Liver (tissue), 9 donors: ENCODE measurements around the gene AFF2. TPM values are rescaled to one million over a fixed set of nuclear protein-coding genes. Genes with fewer than 3 reads are reported as not detected.

Experiments
- DNase-seq: peaks from one replicate; pipeline ENCODE4 v3.0.0-alpha.2; 2017; ENCODE audit warnings: low spot score
- H3K27ac ChIP-seq, 2 donors: one replicate each; pipeline ENCODE4 v1.7.0; 2013; ENCODE audit warnings: inconsistent platforms in 2 of 2, low read length in 2 of 2, control low read depth in 1 of 2, low read depth in 1 of 2, mild to moderate bottlenecking in 1 of 2
- H3K27me3 ChIP-seq, 4 donors: one replicate each; pipeline versions ENCODE4 v1.6.1 to v1.7.0; 2013; ENCODE audit warnings: low read length in 3 of 4, inconsistent platforms in 1 of 4, mild to moderate bottlenecking in 1 of 4, moderate library complexity in 1 of 4; ENCODE audit not compliant: control insufficient read depth in 4 of 4, insufficient read depth in 4 of 4
- H3K36me3 ChIP-seq, 4 donors: one replicate each; pipeline versions ENCODE4 v1.6.1 to v1.7.0; 2013; ENCODE audit warnings: low read length in 3 of 4, mild to moderate bottlenecking in 3 of 4, low read depth in 1 of 4, moderate library complexity in 1 of 4; ENCODE audit not compliant: control insufficient read depth in 4 of 4, insufficient read depth in 3 of 4
- H3K4me1 ChIP-seq, 4 donors: one replicate each; pipeline versions ENCODE4 v1.6.1 to v1.7.0; 2013; ENCODE audit warnings: low read length in 3 of 4, mild to moderate bottlenecking in 3 of 4, moderate library complexity in 1 of 4; ENCODE audit not compliant: control insufficient read depth in 4 of 4, insufficient read depth in 4 of 4
- H3K4me3 ChIP-seq, 3 donors: one replicate each; pipeline versions ENCODE4 v1.6.1 to v1.7.0; 2013; ENCODE audit warnings: low read length in 3 of 3, control low read depth in 1 of 3, low read depth in 1 of 3, mild to moderate bottlenecking in 1 of 3
- H3K9ac ChIP-seq, 2 donors: one replicate each; pipeline ENCODE4 v1.7.0; 2013; ENCODE audit warnings: low read length in 2 of 2, mild to moderate bottlenecking in 2 of 2, moderate library complexity in 2 of 2, control low read depth in 1 of 2, low read depth in 1 of 2
- H3K9me3 ChIP-seq, 4 donors: one replicate each; pipeline versions ENCODE4 v1.6.1 to v1.7.0; 2013; ENCODE audit warnings: low read length in 3 of 4; ENCODE audit not compliant: control insufficient read depth in 4 of 4
- EGR1 ChIP-seq, 2 donors: IDR thresholded peaks; 2 replicates each; pipeline ENCODE4 v1.6.1; 2016 to 2018; ENCODE audit warnings: antibody characterized with exemption in 2 of 2, low read depth in 2 of 2
- FOXA1 ChIP-seq: IDR thresholded peaks from 2 replicates; pipeline ENCODE4 v1.6.1; 2016; ENCODE audit warnings: antibody characterized with exemption
- FOXA2 ChIP-seq: IDR thresholded peaks from 2 replicates; pipeline ENCODE4 v1.6.1; 2016; ENCODE audit warnings: antibody characterized with exemption
- GABPA ChIP-seq, 2 donors: IDR thresholded peaks in 1 of 2; conservative IDR thresholded peaks in 1 of 2; 2 replicates each; pipeline ENCODE4 v1.6.1; 2016; ENCODE audit warnings: antibody characterized with exemption in 2 of 2, mild to moderate bottlenecking in 1 of 2, moderate library complexity in 1 of 2
- HNF4A ChIP-seq, 2 donors: conservative IDR thresholded peaks; 2 replicates each; pipeline ENCODE4 v1.6.1; 2016; ENCODE audit warnings: antibody characterized with exemption in 2 of 2, mild to moderate bottlenecking in 2 of 2
- JUND ChIP-seq, 2 donors: IDR thresholded peaks; 2 replicates each; pipeline ENCODE4 v1.6.1; 2016; ENCODE audit warnings: antibody characterized with exemption in 2 of 2
- NR2F2 ChIP-seq: IDR thresholded peaks from 2 replicates; pipeline ENCODE4 v1.6.1; 2016; ENCODE audit warnings: antibody characterized with exemption
- RAD21 ChIP-seq, 2 donors: IDR thresholded peaks; 2 replicates each; pipeline ENCODE4 v1.6.1; 2016; ENCODE audit warnings: antibody characterized with exemption in 2 of 2, mild to moderate bottlenecking in 2 of 2
- SP1 ChIP-seq: IDR thresholded peaks from 2 replicates; pipeline ENCODE4 v1.6.1; 2018; ENCODE audit warnings: antibody characterized with exemption, mild to moderate bottlenecking
- TAF1 ChIP-seq: conservative IDR thresholded peaks from 2 replicates; pipeline ENCODE4 v1.6.1; 2016; ENCODE audit warnings: antibody characterized with exemption, mild to moderate bottlenecking
- YY1 ChIP-seq: IDR thresholded peaks from 2 replicates; pipeline ENCODE4 v1.6.1; 2016; ENCODE audit warnings: antibody characterized with exemption, mild to moderate bottlenecking
- WGBS: extraction: QIAGEN DNeasy Blood & Tissue Kit; methylation state at CpG from one replicate; pipeline ENCODE4 v1.1.7; 2013; 5-methylcytosine and 5-hydroxymethylcytosine counted together
- polyA plus RNA-seq, 2 donors: library from polyadenylated mRNA; stranded (reverse) in 1 of 2; unstranded in 1 of 2; fragments of 200-250 nt in 1 of 2; fragments of >200 nt in 1 of 2; fragmentation: Nextera tagmentation in 1 of 2; extraction: Ambion mirVana in 1 of 2; gene quantifications; one replicate each; pipeline versions ENCODE4 v1.2.1 to v1.2.3, GENCODE V29; 2013 to 2015
- total RNA-seq, 2 donors: library from RNA; depleted of rRNA; stranded (reverse); fragments of >200 nt; gene quantifications; one replicate each; pipeline ENCODE4 v1.2.3, GENCODE V29; 2014
- TF ChIP-seq, protein P1 (sequence below): IDR thresholded peaks from 2 replicates; pipeline ENCODE4 v1.6.1; 2016; ENCODE audit warnings: antibody characterized with exemption, mild to moderate bottlenecking
- TF ChIP-seq, protein P2 (sequence below): IDR thresholded peaks from 2 replicates; pipeline ENCODE4 v1.6.1; 2016; ENCODE audit warnings: antibody characterized with exemption
- TF ChIP-seq, protein P3 (sequence below): IDR thresholded peaks from 2 replicates; pipeline ENCODE4 v1.6.1; 2016; ENCODE audit warnings: antibody characterized with exemption
- TF ChIP-seq, protein P4 (sequence below): IDR thresholded peaks from 2 replicates; pipeline ENCODE4 v1.6.1; 2016; ENCODE audit warnings: antibody characterized with exemption
- TF ChIP-seq, protein P5 (sequence below): fragments of 150-350 bp; IDR thresholded peaks from 2 replicates; pipeline ENCODE4 v1.5.1; 2017; ENCODE audit warnings: improper control_type of control experiment, low read depth, low read length; ENCODE audit not compliant: missing input control
- donor health status: healthy.
- donor health status: healthy.
- donor health status: healthy.
- donor health status: healthy.
- donor health status: healthy.

Gene AFF2
- total and polyA plus RNA-seq, 4 donors, result 0.01 to 1.6 (median 0.50) TPM; not detected in 1

DNA sequence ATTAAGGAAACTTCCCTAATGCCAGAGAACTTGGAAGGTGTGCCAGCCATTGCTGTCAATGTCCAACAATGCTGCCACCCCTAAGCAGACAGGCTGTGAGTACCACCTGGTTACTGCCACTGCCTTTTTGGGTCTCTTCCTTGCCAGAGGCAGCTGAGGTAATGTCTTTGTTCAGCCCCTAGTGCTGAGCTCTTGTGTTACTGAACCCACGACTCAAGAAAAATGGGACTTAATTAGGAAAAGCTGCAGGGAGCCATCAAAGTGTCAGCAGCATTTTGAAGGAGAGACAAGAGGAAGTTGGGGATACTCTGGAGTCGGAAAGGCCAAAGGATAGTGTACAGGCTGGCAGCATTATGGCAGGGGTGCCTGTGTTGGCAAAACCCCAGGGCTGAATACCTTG lies 283.7 kb downstream of the AFF2 start:
- no peak for DNase-seq
- Histone ChIP-seq H3K27me3 (no peaks in the 10 kb centered on the region), H3K9me3 (no peaks in the 10 kb centered on the region), H3K9ac (no peak overlapping the region), H3K27ac (no peak overlapping the region), H3K4me1 (no peaks in the 10 kb centered on the region), H3K36me3 (no peaks in the 10 kb centered on the region), H3K4me3 (no peak overlapping the region)
- 54% methylated on average over 2 of the region's 2 CpGs for WGBS
- no peak for TF ChIP-seq TAF1
- no peak for TF ChIP-seq SP1
- no peak for TF ChIP-seq RAD21 (IDR thresholded peaks at IDR 0.05)
- TF ChIP-seq, protein P1, sequence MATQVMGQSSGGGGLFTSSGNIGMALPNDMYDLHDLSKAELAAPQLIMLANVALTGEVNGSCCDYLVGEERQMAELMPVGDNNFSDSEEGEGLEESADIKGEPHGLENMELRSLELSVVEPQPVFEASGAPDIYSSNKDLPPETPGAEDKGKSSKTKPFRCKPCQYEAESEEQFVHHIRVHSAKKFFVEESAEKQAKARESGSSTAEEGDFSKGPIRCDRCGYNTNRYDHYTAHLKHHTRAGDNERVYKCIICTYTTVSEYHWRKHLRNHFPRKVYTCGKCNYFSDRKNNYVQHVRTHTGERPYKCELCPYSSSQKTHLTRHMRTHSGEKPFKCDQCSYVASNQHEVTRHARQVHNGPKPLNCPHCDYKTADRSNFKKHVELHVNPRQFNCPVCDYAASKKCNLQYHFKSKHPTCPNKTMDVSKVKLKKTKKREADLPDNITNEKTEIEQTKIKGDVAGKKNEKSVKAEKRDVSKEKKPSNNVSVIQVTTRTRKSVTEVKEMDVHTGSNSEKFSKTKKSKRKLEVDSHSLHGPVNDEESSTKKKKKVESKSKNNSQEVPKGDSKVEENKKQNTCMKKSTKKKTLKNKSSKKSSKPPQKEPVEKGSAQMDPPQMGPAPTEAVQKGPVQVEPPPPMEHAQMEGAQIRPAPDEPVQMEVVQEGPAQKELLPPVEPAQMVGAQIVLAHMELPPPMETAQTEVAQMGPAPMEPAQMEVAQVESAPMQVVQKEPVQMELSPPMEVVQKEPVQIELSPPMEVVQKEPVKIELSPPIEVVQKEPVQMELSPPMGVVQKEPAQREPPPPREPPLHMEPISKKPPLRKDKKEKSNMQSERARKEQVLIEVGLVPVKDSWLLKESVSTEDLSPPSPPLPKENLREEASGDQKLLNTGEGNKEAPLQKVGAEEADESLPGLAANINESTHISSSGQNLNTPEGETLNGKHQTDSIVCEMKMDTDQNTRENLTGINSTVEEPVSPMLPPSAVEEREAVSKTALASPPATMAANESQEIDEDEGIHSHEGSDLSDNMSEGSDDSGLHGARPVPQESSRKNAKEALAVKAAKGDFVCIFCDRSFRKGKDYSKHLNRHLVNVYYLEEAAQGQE, result no peak
- TF ChIP-seq, protein P2, sequence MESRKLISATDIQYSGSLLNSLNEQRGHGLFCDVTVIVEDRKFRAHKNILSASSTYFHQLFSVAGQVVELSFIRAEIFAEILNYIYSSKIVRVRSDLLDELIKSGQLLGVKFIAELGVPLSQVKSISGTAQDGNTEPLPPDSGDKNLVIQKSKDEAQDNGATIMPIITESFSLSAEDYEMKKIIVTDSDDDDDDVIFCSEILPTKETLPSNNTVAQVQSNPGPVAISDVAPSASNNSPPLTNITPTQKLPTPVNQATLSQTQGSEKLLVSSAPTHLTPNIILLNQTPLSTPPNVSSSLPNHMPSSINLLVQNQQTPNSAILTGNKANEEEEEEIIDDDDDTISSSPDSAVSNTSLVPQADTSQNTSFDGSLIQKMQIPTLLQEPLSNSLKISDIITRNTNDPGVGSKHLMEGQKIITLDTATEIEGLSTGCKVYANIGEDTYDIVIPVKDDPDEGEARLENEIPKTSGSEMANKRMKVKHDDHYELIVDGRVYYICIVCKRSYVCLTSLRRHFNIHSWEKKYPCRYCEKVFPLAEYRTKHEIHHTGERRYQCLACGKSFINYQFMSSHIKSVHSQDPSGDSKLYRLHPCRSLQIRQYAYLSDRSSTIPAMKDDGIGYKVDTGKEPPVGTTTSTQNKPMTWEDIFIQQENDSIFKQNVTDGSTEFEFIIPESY, result no peak
- no peak for TF ChIP-seq HNF4A (conservative IDR thresholded peaks at IDR 0.05)
- TF ChIP-seq, protein P3, sequence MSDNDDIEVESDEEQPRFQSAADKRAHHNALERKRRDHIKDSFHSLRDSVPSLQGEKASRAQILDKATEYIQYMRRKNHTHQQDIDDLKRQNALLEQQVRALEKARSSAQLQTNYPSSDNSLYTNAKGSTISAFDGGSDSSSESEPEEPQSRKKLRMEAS, result no peak
- no peak for TF ChIP-seq NR2F2
- TF ChIP-seq FOXA1, result no peak
- TF ChIP-seq FOXA2, result no peak
- no peak for TF ChIP-seq EGR1 (IDR thresholded peaks at IDR 0.05; ENCODE audit: low read depth in 2 of 2)
- TF ChIP-seq GABPA (IDR thresholded peaks at IDR 0.05 in 1 of 2, conservative IDR thresholded peaks at IDR 0.05 in 1 of 2), result no peak
- no peak for TF ChIP-seq JUND (IDR thresholded peaks at IDR 0.05)

DNA sequence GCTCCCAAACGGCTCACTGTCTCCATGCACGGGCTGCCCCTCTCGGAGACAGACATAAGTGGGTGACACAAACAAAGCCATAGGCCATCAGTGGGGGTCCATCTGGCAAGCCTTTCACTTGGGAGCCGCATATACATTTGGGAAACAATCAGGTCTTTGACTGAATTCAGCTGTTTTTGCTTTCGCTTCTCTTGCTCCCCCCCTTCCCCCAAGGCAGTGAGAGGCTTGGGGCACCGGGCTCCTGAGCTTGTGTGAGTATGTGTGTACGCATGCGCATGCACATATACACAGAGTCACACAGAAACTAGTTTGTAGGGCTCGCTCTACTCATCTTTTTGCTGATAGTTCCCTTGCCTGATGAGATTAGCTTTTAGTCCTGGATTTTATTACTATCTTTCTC lies 284.4 kb downstream of the AFF2 start:
- H3K27me3 ChIP-seq, result no peaks in the 10 kb centered on the region
- no peaks in the 10 kb centered on the region for H3K9me3 ChIP-seq
- no peaks in the 10 kb centered on the region for H3K4me1 ChIP-seq
- TF ChIP-seq, protein P4, sequence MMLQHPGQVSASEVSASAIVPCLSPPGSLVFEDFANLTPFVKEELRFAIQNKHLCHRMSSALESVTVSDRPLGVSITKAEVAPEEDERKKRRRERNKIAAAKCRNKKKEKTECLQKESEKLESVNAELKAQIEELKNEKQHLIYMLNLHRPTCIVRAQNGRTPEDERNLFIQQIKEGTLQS, result no peak
- TF ChIP-seq TAF1 (no peak), EGR1 (IDR thresholded peaks at IDR 0.05; ENCODE audit: low read depth in 2 of 2) (no peak), JUND (IDR thresholded peaks at IDR 0.05) (no peak), HNF4A (conservative IDR thresholded peaks at IDR 0.05) (no peak), FOXA1 (no peak), SP1 (no peak), RAD21 (IDR thresholded peaks at IDR 0.05) (no peak), YY1 (no peak)
- TF ChIP-seq, protein P1, result no peak
- TF ChIP-seq, protein P5, sequence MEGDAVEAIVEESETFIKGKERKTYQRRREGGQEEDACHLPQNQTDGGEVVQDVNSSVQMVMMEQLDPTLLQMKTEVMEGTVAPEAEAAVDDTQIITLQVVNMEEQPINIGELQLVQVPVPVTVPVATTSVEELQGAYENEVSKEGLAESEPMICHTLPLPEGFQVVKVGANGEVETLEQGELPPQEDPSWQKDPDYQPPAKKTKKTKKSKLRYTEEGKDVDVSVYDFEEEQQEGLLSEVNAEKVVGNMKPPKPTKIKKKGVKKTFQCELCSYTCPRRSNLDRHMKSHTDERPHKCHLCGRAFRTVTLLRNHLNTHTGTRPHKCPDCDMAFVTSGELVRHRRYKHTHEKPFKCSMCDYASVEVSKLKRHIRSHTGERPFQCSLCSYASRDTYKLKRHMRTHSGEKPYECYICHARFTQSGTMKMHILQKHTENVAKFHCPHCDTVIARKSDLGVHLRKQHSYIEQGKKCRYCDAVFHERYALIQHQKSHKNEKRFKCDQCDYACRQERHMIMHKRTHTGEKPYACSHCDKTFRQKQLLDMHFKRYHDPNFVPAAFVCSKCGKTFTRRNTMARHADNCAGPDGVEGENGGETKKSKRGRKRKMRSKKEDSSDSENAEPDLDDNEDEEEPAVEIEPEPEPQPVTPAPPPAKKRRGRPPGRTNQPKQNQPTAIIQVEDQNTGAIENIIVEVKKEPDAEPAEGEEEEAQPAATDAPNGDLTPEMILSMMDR, result no peak
- TF ChIP-seq, protein P3, result no peak
- no peak overlapping the region for H3K9ac ChIP-seq
- H3K27ac ChIP-seq, result no peak overlapping the region
- no peak for DNase-seq
- no peak overlapping the region for H3K4me3 ChIP-seq
- WGBS, result 70% methylated on average over 9 of the region's 9 CpGs
- no peaks in the 10 kb centered on the region for H3K36me3 ChIP-seq
